Measurements from ENCODE around the gene ERC2.
A peak's percentile ranks its signal among the peaks of the same experiment; 100 is the strongest.

ERC2 gene

GRCh38 chr3:55521064-55521737 is 947.1 kb downstream of the ERC2 start:
- DNase-seq (ENCODE audit: low read depth) = no peak
- TF ChIP-seq, protein P1, sequence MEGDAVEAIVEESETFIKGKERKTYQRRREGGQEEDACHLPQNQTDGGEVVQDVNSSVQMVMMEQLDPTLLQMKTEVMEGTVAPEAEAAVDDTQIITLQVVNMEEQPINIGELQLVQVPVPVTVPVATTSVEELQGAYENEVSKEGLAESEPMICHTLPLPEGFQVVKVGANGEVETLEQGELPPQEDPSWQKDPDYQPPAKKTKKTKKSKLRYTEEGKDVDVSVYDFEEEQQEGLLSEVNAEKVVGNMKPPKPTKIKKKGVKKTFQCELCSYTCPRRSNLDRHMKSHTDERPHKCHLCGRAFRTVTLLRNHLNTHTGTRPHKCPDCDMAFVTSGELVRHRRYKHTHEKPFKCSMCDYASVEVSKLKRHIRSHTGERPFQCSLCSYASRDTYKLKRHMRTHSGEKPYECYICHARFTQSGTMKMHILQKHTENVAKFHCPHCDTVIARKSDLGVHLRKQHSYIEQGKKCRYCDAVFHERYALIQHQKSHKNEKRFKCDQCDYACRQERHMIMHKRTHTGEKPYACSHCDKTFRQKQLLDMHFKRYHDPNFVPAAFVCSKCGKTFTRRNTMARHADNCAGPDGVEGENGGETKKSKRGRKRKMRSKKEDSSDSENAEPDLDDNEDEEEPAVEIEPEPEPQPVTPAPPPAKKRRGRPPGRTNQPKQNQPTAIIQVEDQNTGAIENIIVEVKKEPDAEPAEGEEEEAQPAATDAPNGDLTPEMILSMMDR (IDR thresholded peaks at IDR 0.05; ENCODE audit: control insufficient read depth, insufficient read depth, low read depth, low read length, missing control alignments) = no peak
- H3K4me3 ChIP-seq (ENCODE audit: control insufficient read depth, low read depth, low read length) = no peak overlapping the region

DNA sequence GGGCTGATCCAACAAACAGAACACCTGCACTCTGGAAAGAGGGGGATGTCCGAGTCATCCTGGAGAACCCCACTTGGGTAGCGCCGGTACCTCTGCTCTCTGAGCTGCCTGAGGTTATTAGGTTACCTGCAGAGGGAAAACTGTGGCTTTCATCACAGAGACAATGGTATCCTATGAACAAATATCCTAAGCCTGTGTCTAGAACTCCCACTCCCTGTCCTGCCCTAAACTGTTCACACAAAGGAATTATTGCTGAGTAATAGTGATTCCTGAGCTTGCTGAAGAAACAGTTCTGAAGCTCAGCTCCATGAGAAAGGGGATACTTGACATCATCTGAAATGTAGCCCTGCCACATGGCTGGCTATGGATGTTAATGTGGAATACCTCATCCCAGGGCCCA is 949.2 kb downstream of the ERC2 start:
- DNase-seq (ENCODE audit: low read depth) = peak; percentile 44
- H3K4me3 ChIP-seq (ENCODE audit: control insufficient read depth, low read depth, low read length) = no peak overlapping the region
- TF ChIP-seq, protein P1 (IDR thresholded peaks at IDR 0.05; ENCODE audit: control insufficient read depth, insufficient read depth, low read depth, low read length, missing control alignments) = no peak

DNA sequence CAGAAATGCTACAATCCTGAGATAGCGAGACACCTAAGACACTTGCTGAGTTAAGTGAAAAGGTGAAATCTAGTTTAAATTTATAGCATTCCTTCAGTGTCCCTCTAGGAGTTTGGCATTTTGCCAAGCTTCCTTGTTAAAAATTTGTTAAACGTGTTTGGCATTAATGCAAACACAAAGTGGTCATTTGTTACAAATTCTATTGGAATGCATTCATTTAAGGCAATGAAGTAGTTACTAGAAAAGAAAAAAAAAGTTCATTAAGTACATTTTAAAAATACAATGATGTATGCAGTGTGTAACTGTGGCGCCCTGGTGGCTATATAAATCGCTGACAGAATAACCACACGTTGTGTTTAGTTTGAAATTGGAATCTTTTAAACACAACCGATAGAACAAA is 949.8 kb downstream of the ERC2 start:
- no peak for DNase-seq (ENCODE audit: low read depth)
- H3K4me3 ChIP-seq (ENCODE audit: control insufficient read depth, low read depth, low read length) = no peak overlapping the region
- TF ChIP-seq, protein P1 (IDR thresholded peaks at IDR 0.05; ENCODE audit: control insufficient read depth, insufficient read depth, low read depth, low read length, missing control alignments) = no peak

DNA sequence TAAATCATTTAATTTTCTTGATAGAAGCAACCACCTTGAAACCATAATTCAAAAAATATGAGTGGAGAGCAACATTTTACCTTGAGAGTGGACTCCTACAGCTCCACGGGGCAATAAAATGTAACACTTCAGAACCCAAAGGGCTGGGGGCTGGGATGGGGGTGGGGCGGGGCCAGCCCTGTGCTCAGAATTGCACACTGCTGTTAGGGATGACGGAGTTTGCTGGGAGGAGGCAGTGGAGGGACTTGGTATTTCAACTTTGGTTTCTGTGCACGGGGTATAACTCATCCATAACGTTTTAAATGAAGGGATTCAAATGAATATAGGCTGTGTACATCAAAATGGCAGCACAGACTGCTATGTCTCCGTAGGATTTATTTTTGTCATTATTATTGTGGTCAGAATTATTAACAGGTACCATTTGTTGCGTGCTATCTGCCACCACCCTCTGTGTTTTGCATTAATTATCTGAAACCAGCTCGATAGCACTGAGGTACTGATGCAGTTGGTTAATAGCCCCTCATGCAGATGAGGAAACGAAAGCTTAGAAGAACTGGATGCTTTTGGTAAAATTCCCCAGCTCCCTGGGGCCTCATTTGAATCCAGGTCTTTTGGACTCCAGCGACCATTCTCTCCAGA is 951.8 kb downstream of the ERC2 start:
- TF ChIP-seq, protein P1 (IDR thresholded peaks at IDR 0.05; ENCODE audit: control insufficient read depth, insufficient read depth, low read depth, low read length, missing control alignments) = no peak
- no peak overlapping the region for H3K4me3 ChIP-seq (ENCODE audit: control insufficient read depth, low read depth, low read length)
- no peak for DNase-seq (ENCODE audit: low read depth)

- H3K4me3 ChIP-seq (ENCODE audit: control insufficient read depth, low read depth, low read length) = no peak overlapping the region
- TF ChIP-seq, protein P1 (IDR thresholded peaks at IDR 0.05; ENCODE audit: control insufficient read depth, insufficient read depth, low read depth, low read length, missing control alignments) = no peak
- DNase-seq (ENCODE audit: low read depth) = no peak
Measured at GRCh38 chr3:55515550-55516246, 952.6 kb downstream of the ERC2 start.

DNA sequence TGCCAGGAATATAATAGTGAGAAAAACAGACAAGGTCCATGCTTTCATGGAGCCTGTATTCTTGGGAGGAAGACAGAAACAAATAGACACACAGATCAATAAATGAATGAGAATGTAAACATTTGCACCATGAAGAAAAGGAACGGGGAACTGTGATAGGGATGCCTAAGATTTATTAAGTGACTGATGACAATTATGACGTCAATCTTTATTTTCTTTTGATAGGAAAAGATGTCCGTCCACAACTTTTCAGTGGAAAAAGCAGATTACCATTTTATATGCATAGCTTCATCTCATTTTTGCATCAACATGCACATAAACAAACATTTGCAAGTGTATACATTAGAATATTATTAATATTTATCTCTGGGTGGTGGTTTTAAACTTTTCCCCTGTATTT is 953.3 kb downstream of the ERC2 start:
- TF ChIP-seq, protein P1 (IDR thresholded peaks at IDR 0.05; ENCODE audit: control insufficient read depth, insufficient read depth, low read depth, low read length, missing control alignments) = no peak
- no peak for DNase-seq (ENCODE audit: low read depth)
- no peak overlapping the region for H3K4me3 ChIP-seq (ENCODE audit: control insufficient read depth, low read depth, low read length)

Measured in AG09309 (cell line).